Calu3 (cell line): ENCODE data around the gene CFAP57. TPM values are rescaled to one million over a fixed set of nuclear protein-coding genes. Genes with fewer than 3 reads are reported as not detected.

Experiments
- BruUV-seq: library from RNA; stranded (reverse); fragments of 400-500 nt; replicated peaks from 2 replicates; lab custom pipeline; 2021; lab: Mats Ljungman, UMichigan
- CTCF ChIA-PET: fragments of 300-600 bp; sonication (Branson Sonifier 250); formaldehyde crosslinking; loops from one replicate; lab custom pipeline; 2022; ENCODE audit warnings: antibody characterized with exemption; lab: Charles Lee
- DNase-seq: peaks from one replicate; pipeline ENCODE4 v3.0.0; 2022
- H3K27ac Mint-ChIP-seq: one replicate; pipeline ENCODE4 v1.8.0; 2022; ENCODE audit warnings: mixed read lengths; ENCODE audit not compliant: unreplicated experiment
- H3K27me3 Mint-ChIP-seq: one replicate; pipeline ENCODE4 v1.8.0; 2022; ENCODE audit warnings: mixed read lengths; ENCODE audit not compliant: unreplicated experiment
- H3K36me3 Mint-ChIP-seq: one replicate; pipeline ENCODE4 v1.8.0; 2022; ENCODE audit warnings: mild to moderate bottlenecking, moderate library complexity, mixed read lengths; ENCODE audit not compliant: insufficient read depth, unreplicated experiment
- H3K4me1 Mint-ChIP-seq: one replicate; pipeline ENCODE4 v1.8.0; 2022; ENCODE audit warnings: mild to moderate bottlenecking, low read depth, mixed read lengths; ENCODE audit not compliant: unreplicated experiment
- H3K4me3 Mint-ChIP-seq: one replicate; pipeline ENCODE4 v1.8.0; 2022; ENCODE audit warnings: mild to moderate bottlenecking, low read depth, moderate library complexity, mixed read lengths; ENCODE audit not compliant: unreplicated experiment
- H3K9me3 Mint-ChIP-seq: one replicate; pipeline ENCODE4 v1.8.0; 2022; ENCODE audit warnings: low read depth, mixed read lengths; ENCODE audit not compliant: unreplicated experiment
- intact Hi-C: fragments of 100-400 bp; cut with micrococcal nuclease; formaldehyde crosslinking; loops from one replicate; pipeline ENCODE4 v1.10.0; 2022; ENCODE audit not compliant: unreplicated experiment
- total RNA-seq: library from RNA; stranded (reverse); gene quantifications from 2 replicates; pipeline ENCODE4 v1.2.3, GENCODE V29; 2022
- TF ChIP-seq, protein P1 (sequence below): fragments of 200-600 bp; IDR thresholded peaks from one replicate; pipeline ENCODE4 v1.8.0; 2022; ENCODE audit warnings: antibody characterized with exemption; ENCODE audit not compliant: unreplicated experiment

CFAP57 gene
- total RNA-seq, 1 experiment from 2014 or later, result 0.26 TPM

GRCh38 chr1:43247256-43247921 lies 75.3 kb downstream of the CFAP57 start:
- no peaks in the 10 kb centered on the region for H3K4me1 Mint-ChIP-seq
- BruUV-seq, result no TSS peak
- H3K9me3 Mint-ChIP-seq, result peaks cover 11% of the 10 kb centered on the region
- intact Hi-C loops, result no loop called here
- CTCF ChIA-PET, result interaction anchor here (0.6 kb wide), 1 partner anchor 37 kb away, joined by 3 read pairs; no protein-coding TSS in a partner anchor
- H3K27ac Mint-ChIP-seq, result no peak overlapping the region
- H3K36me3 Mint-ChIP-seq, result peaks cover 5% of the 10 kb centered on the region
- TF ChIP-seq, protein P1, sequence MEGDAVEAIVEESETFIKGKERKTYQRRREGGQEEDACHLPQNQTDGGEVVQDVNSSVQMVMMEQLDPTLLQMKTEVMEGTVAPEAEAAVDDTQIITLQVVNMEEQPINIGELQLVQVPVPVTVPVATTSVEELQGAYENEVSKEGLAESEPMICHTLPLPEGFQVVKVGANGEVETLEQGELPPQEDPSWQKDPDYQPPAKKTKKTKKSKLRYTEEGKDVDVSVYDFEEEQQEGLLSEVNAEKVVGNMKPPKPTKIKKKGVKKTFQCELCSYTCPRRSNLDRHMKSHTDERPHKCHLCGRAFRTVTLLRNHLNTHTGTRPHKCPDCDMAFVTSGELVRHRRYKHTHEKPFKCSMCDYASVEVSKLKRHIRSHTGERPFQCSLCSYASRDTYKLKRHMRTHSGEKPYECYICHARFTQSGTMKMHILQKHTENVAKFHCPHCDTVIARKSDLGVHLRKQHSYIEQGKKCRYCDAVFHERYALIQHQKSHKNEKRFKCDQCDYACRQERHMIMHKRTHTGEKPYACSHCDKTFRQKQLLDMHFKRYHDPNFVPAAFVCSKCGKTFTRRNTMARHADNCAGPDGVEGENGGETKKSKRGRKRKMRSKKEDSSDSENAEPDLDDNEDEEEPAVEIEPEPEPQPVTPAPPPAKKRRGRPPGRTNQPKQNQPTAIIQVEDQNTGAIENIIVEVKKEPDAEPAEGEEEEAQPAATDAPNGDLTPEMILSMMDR, result no peak
- DNase-seq, result no peak
- H3K4me3 Mint-ChIP-seq, result no peak overlapping the region
- H3K27me3 Mint-ChIP-seq, result no peaks in the 10 kb centered on the region

DNA sequence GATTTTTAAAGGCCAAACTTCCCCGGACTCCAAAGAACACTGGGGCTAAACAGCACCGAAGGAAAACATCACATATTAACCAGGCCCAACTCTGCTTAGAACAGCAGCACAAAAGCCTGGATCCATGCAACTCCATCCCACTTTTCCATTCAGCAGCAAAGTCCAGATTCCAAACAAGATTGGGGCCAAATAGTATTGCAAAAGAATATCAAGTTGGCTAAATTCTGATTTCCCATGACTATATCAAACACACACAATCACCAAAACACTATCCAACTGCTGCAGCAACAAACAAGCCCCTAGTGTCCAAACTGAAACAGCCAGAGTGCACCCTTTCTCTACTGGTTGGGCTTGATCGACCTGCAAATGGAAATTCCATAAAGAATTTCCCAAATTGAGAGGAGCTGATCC lies 78.2 kb downstream of the CFAP57 start:
- CTCF ChIA-PET, result no interaction called here
- Mint-ChIP-seq H3K27ac (no peak overlapping the region), H3K36me3 (peaks cover 5% of the 10 kb centered on the region)

DNA sequence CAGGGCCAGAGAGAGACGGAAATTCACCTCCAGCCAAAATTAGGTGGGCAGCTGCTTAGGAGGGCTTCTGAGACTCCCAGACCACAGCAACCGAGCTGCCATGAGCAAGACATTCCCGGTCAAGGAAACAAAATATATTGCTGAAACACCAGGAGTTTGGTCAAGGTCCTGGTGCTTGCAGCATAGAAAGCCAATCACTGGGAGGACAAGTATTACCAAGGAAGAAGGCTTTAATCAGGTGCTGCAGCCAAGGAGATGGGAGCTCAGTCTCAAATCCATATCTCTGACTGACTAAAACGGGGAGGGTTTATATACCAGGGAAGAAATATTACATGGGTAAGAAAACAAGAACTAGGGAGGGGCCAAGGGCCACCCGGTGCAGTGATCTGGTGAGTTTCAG lies 78.9 kb downstream of the CFAP57 start:
- Mint-ChIP-seq H3K27me3 (no peaks in the 10 kb centered on the region), H3K4me1 (peaks cover 4% of the 10 kb centered on the region), H3K9me3 (peaks cover 7% of the 10 kb centered on the region), H3K27ac (no peak overlapping the region), H3K36me3 (peaks cover 5% of the 10 kb centered on the region), H3K4me3 (no peak overlapping the region)
- CTCF ChIA-PET, result no interaction called here
- DNase-seq, result no peak
- TF ChIP-seq, protein P1, result no peak
- BruUV-seq, result no TSS peak
- intact Hi-C loops, result no loop called here

More for the DNA sequence above, 78.2 kb downstream of the CFAP57 start:
- TF ChIP-seq, protein P1, result no peak
- intact Hi-C loops, result no loop called here
- Mint-ChIP-seq H3K4me3 (no peak overlapping the region), H3K27me3 (no peaks in the 10 kb centered on the region), H3K9me3 (peaks cover 11% of the 10 kb centered on the region), H3K4me1 (no peaks in the 10 kb centered on the region)
- DNase-seq, result no peak
- BruUV-seq, result no TSS peak

- CTCF ChIA-PET, result no interaction called here
- intact Hi-C loops, result no loop called here
- Mint-ChIP-seq H3K36me3 (peaks cover 1% of the 10 kb centered on the region), H3K9me3 (no peaks in the 10 kb centered on the region), H3K27ac (no peak overlapping the region), H3K27me3 (no peaks in the 10 kb centered on the region), H3K4me3 (no peak overlapping the region), H3K4me1 (peaks cover 16% of the 10 kb centered on the region)
- TF ChIP-seq, protein P1, result no peak
- BruUV-seq, result no TSS peak
- DNase-seq, result no peak
These were observed 80.1 kb downstream of the CFAP57 start for GRCh38 chr1:43252225-43252624.
